ENCODE data around the gene JAK1. TPM values are rescaled to one million over a fixed set of nuclear protein-coding genes. Genes with fewer than 3 reads are reported as not detected.
A peak's percentile ranks its signal among the peaks of the same experiment; 100 is the strongest.

JAK1 gene
- total RNA-seq, 2 donors from 2014 or later, result 90.3 to 122 TPM

DNA sequence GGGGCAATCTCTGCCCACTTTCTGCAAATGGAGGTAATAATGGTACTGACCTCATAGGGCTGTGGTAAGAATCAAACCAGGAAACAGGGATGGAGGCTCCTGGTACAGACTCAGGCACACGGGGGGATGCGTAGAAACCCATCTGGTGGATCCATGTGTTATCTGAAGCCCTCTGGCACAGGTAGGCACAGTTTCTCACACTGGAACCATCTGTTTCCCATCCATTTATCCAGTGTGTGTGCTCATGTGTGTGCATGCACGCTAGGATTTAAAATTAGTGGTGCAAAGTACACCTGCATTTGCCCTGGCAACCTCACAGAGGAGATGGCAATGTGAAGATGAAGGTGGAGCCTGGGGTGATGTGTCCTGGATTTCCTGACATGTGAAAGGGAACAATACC is 118.2 kb downstream of the JAK1 start:
- Histone ChIP-seq H3K36me3 (peaks cover 83% of the 10 kb centered on the region), H3K4me3 (no peak overlapping the region), H3K27me3 (no peaks in the 10 kb centered on the region), H3K27ac (no peak overlapping the region), H3K9me3 (no peaks in the 10 kb centered on the region), H3K4me1 (peaks cover 0 to 4% of the 10 kb centered on the region in 2 donors)
- DNase-seq (ENCODE audit: low spot score), result no peak
- TF ChIP-seq, protein P1, sequence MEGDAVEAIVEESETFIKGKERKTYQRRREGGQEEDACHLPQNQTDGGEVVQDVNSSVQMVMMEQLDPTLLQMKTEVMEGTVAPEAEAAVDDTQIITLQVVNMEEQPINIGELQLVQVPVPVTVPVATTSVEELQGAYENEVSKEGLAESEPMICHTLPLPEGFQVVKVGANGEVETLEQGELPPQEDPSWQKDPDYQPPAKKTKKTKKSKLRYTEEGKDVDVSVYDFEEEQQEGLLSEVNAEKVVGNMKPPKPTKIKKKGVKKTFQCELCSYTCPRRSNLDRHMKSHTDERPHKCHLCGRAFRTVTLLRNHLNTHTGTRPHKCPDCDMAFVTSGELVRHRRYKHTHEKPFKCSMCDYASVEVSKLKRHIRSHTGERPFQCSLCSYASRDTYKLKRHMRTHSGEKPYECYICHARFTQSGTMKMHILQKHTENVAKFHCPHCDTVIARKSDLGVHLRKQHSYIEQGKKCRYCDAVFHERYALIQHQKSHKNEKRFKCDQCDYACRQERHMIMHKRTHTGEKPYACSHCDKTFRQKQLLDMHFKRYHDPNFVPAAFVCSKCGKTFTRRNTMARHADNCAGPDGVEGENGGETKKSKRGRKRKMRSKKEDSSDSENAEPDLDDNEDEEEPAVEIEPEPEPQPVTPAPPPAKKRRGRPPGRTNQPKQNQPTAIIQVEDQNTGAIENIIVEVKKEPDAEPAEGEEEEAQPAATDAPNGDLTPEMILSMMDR (IDR thresholded peaks at IDR 0.05), result no peak

DNA sequence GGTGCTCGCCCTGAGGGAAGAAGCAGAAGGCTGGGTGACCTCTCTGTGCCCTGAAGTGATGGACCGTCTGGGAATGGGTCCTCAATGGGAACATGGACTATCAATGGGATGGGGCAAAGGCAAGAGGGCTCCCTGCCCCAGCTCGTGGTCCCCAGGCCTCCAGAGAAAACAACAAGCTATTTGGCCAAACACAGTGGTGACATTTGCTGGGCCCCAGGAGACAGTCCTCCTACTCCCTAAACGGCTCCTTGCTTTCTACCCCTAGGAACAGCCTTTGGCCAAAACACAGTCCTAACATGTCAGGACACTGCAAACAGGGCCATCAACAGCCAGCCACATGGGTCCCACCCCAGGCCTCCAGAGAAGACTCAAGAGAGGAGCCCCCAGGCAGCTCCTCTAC is 118.7 kb downstream of the JAK1 start:
- TF ChIP-seq, protein P1 (IDR thresholded peaks at IDR 0.05), result no peak
- Histone ChIP-seq H3K27me3 (no peaks in the 10 kb centered on the region), H3K4me1 (peaks cover 0 to 8% of the 10 kb centered on the region in 2 donors), H3K36me3 (peaks cover 83% of the 10 kb centered on the region), H3K27ac (no peak overlapping the region), H3K9me3 (no peaks in the 10 kb centered on the region), H3K4me3 (no peak overlapping the region)
- DNase-seq (ENCODE audit: low spot score), result peak; percentile 42

DNA sequence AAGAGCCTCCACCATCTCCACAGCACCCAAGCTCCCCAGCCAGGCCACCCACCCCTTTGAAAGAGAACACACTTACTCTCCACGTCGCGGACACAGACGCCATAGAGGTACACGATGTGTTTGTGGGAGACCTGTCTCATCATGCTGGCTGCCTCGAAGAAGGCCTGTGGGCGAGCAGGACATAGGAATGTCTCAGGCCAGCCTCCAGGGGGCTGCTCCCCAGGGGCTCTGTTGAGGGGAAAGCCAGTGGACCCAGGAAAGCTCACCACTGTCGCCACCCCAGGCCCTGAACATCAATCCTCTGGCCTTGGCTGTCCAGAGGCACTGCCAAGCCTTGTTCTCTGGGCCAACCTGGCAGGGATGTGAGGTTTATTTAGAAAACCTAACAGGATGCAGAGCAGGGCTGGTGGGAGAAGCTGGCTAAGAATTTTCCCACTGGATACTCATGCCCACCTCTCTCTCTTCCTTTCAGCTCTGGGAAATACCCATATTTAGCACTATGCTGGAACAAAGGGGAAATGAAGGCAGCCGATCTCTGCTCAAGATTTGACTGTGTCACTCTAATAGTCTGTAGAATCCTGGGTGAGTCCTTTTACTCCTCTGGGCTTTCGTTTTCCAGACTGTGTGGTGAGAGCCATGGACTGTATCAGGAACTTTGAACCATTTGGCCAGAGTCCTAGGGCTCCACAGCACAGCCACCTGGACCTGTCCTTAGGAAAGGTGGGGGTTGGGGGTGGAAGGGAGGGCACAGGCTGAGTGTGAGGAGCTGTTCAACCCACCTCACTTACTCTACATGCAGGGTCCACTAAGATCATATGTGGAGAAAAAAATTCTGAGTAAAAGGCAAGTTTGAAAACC is 119.5 kb downstream of the JAK1 start:
- Histone ChIP-seq H3K4me3 (no peak overlapping the region), H3K36me3 (peaks cover 77% of the 10 kb centered on the region), H3K27ac (no peak overlapping the region), H3K9me3 (no peaks in the 10 kb centered on the region), H3K4me1 (peaks cover 0 to 9% of the 10 kb centered on the region in 2 donors), H3K27me3 (no peaks in the 10 kb centered on the region)
- peak; percentile 9 for DNase-seq (ENCODE audit: low spot score)
- TF ChIP-seq, protein P1 (IDR thresholded peaks at IDR 0.05), result no peak

DNA sequence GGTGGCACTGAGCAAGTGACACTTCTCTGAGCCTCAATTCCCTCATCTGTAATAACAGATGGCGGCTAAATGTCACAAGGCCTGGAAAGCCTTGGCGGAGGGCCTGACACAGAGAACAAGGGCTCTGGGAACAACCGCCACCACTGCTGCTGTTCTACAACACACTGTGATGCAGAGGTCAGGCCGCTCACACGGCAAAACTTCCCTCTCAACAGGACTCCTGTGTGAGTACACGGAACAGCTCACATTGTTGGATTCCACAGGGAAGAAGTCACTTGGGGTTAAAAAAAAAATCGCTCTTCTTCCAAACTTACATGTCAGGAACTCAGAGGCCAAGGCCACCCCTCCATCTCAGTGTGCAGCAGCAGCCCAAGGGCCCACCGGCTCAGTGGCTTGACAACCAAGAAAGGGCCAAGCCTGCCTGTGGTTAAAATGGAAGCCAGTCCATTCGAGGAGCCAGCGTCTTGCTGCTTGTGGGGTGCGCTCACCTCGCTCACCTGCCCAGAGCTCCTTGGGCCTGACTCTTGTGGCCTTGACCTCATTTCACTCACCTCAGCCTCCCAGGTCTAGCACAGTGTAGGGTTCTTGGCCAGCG is 120.4 kb downstream of the JAK1 start:
- peaks cover 0 to 9% of the 10 kb centered on the region in 2 donors for H3K4me1 ChIP-seq
- no peak for DNase-seq (ENCODE audit: low spot score)
- H3K27ac ChIP-seq, result no peak overlapping the region
- no peaks in the 10 kb centered on the region for H3K27me3 ChIP-seq
- no peak overlapping the region for H3K4me3 ChIP-seq
- no peaks in the 10 kb centered on the region for H3K9me3 ChIP-seq
- peaks cover 81% of the 10 kb centered on the region for H3K36me3 ChIP-seq
- TF ChIP-seq, protein P1 (IDR thresholded peaks at IDR 0.05), result no peak

DNA sequence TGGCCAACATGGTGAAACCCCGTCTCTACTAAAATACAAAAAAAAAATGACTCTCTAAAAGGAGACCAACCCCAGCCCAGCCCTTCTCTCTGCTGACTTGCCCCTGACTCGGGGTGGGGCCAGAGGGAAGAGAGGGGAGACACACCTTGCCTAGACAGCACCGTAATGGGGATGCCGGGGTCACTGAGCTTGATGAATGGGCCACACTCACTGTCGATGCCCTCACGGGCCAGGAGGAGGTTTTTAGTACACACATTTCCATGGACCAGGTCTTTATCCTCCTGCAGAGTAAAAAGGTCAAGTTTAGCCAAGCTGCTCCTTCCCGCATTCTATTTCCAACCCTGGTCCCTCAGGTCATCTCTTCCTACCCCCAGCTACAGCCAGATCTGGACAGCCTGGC is 121.7 kb downstream of the JAK1 start:
- H3K27me3 ChIP-seq, result no peaks in the 10 kb centered on the region
- H3K4me3 ChIP-seq, result no peak overlapping the region
- peaks cover 81% of the 10 kb centered on the region for H3K36me3 ChIP-seq
- peaks cover 0 to 9% of the 10 kb centered on the region in 2 donors for H3K4me1 ChIP-seq
- H3K27ac ChIP-seq, result no peak overlapping the region
- DNase-seq (ENCODE audit: low spot score), result no peak
- no peaks in the 10 kb centered on the region for H3K9me3 ChIP-seq
- TF ChIP-seq, protein P1 (IDR thresholded peaks at IDR 0.05), result no peak

All from right atrium auricular region (tissue), 2 donors.